ENCODE measurements around the gene MOSPD2. TPM values are rescaled to one million over a fixed set of nuclear protein-coding genes. Genes with fewer than 3 reads are reported as not detected.
A peak's percentile ranks its signal among the peaks of the same experiment; 100 is the strongest.

The MOSPD2 gene
- total and polyA plus RNA-seq, 10 of the 15 experiments (the other 5 are each of a cell fraction or from before 2014, with no cell fraction given) = 4.9 to 14.7 (median 7.4) TPM

- TF ChIP-seq ZNF592 (IDR thresholded peaks at IDR 0.05) (no peak), IKZF1 (conservative IDR thresholded peaks at IDR 0.05) (0 out of 2 replicates have a peak, but pooled peaks have one; percentile 20), GATAD2B (conservative IDR thresholded peaks at IDR 0.05; ENCODE audit: low read depth) (no peak), NFIC (IDR thresholded peaks at IDR 0.05; ENCODE audit: low read depth, low read length) (no peak), YY1 (IDR thresholded peaks at IDR 0.05; ENCODE audit: low read depth, low read length) (no peak)
Observed at GRCh38 chrX:14896273-14896672, 23.1 kb downstream of the MOSPD2 start (continued).

- no peaks in the 10 kb centered on the region for H3K27me3 ChIP-seq (replicated peaks in 1 of 2; ENCODE audit: control insufficient read depth in 2 of 2, insufficient read depth in 2 of 2, low read length in 1 of 2)
- ChIA-PET POLR2A (no interaction called here), SMC1A (ENCODE audit: uncharacterized antibody, unreplicated experiment) (no interaction called here), RAD21 (ENCODE audit: unreplicated experiment) (no interaction called here), CTCF (interaction anchor here (1.0 kb wide), 1 partner anchor 9 kb away, joined by 3 read pairs; no protein-coding TSS in a partner anchor)
- TF ChIP-seq SRF (IDR thresholded peaks at IDR 0.05; ENCODE audit: low read depth in 2 of 2, low read length in 2 of 2) (no peak), RBBP5 (conservative IDR thresholded peaks at IDR 0.05) (no peak)
- H2AFZ ChIP-seq (ENCODE audit: control insufficient read depth, low read depth, low read length) = no peak overlapping the region
- H3K27ac ChIP-seq (ENCODE audit: control insufficient read depth, insufficient read depth) = no peak overlapping the region
- no peaks in the 10 kb centered on the region for H4K20me1 ChIP-seq (ENCODE audit: control insufficient read depth, insufficient read depth)
- H3K9me3 ChIP-seq (replicated peaks; ENCODE audit: control insufficient read depth, insufficient read depth, low read length) = no peaks in the 10 kb centered on the region
- H3K36me3 ChIP-seq (ENCODE audit: control insufficient read depth in 2 of 2, insufficient read depth in 2 of 2, low read length in 1 of 2) = no peaks in the 10 kb centered on the region
- no peak overlapping the region for H3K9ac ChIP-seq (ENCODE audit: control insufficient read depth, insufficient read depth, low read length)
- 71% methylated on average over 2 of the region's 2 CpGs for WGBS (ENCODE audit: insufficient coverage, insufficient replicate concordance, low lambda C conversion rate, missing lambda C conversion rate)
- intact Hi-C loops (cut with micrococcal nuclease; ENCODE audit: unreplicated experiment) = no loop called here
- FAIRE-seq = no peak
- BruUV-seq (replicated peaks) = no TSS peak
- no peak overlapping the region for H3K4me2 ChIP-seq (ENCODE audit: control insufficient read depth, insufficient read depth)
- H3K79me2 ChIP-seq (ENCODE audit: control insufficient read depth, insufficient read depth, low read length) = no peaks in the 10 kb centered on the region
- H3K4me3 ChIP-seq = no peak overlapping the region
- in situ Hi-C loops (cut with MboI) = loop anchor here (25.0 kb wide), 1 partner anchor 2010 kb away; no protein-coding TSS in a partner anchor
- ATAC-seq = no peak
- no peaks in the 10 kb centered on the region for H3K4me1 ChIP-seq (ENCODE audit: control insufficient read depth, insufficient read depth, low read length)
- no peak for DNase-seq (ENCODE audit: low read depth, low spot score)
Observed at GRCh38 chrX:14897042-14897441, 23.8 kb downstream of the MOSPD2 start.
